Effector CD8-positive, alpha-beta T cell (primary cell): Measurements from ENCODE around the gene KCTD1.

ENCODE experiments used
- DNase-seq: peaks from one replicate; lab custom pipeline; 2025; lab: John Stamatoyannopoulos, UW

The KCTD1 gene

DNA sequence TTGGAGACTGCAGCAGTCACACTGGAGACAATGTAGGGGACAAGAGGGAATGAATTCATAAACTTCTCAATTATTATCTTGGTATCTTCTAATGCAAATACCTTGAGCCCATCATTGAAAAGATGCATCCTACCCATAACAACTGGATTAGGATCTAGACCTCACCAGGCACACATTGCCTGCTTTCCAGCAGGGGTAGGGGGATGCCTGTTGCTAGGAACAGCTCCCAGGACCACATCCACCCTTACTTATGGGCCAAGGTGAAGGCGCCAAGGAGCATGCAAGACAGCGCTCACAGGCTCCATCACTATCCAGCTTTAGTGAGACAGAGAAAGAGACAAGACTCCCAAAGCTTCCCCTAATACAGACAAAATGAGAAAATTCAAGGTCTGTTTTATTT, 24.4 kb downstream of the KCTD1 start:
- DNase-seq, result no peak

DNA sequence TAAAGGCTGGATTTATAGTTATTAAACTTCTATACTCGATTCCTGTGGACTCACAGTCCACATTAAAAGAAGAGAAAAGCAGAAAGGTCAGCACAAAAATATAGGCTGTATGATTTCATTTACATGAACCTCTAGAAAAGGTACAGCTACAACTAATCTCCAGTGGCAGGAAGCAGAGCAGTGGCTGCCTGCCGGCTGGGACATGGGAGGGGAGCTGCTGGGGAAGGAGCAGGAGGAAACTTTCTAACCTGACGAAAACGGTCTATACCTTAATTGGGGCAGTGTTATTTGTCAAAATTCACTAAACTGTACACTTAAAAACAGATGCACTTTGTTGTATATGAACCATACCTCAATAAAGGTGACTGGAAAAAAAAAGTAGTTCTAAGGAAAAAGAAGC, 26.7 kb downstream of the KCTD1 start:
- DNase-seq, result no peak

DNA sequence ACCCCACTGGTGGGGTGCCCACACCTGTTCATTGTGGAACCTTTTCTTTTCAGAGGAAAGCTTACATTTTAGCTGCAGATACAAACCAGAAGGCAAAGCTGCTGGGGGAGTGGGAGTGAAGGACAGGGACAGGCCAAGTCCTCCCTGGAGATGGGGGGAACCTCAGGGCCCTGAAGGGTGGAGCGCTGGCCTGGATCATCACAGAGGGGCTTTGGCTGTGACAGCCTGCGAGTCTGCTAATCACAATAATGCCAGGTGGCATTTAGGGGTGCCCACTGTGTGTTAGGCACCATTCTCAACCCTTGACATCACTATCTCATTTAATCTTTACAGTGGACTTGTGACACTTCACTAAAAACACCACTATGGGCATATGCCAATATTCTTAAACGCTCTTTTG, 27.4 kb downstream of the KCTD1 start:
- DNase-seq, result no peak

DNA sequence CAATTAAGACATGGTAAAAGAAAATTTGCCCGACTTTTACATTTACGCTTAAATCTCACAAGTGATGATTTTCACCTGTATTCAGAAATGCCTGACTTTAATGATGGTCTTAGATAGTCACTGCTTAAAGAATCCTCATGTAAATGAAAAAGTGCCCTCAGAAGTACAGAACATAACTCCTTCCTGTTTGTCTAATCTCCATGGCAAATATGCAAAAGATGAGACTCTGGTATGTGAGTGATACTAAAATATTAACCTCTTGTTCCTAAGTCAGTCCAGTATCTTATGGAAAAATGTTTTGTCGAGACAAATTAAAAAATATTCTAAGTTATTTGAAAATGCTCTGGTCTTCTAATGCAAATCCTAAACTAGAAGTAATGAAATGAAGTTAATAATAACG, 29.2 kb downstream of the KCTD1 start:
- DNase-seq, result no peak

DNA sequence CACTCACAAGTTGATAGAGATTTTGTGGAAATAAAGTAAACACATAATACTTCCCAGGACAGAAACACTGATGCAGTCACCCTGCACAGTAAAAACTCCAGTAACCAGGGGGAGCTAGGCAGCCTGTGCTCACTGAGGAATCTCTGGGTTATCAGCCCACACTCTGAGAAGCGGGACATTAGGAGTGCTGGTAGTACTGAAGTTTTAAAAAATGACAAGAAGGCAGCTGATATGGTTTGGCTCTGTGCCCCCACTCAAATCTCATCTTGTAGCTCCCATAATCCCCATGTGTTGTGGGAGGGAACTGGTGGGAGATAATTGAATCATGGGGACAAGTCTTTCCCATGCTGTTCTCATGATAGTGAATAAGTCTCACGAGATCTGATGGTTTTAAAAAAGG, 31.4 kb downstream of the KCTD1 start:
- no peak for DNase-seq

DNA sequence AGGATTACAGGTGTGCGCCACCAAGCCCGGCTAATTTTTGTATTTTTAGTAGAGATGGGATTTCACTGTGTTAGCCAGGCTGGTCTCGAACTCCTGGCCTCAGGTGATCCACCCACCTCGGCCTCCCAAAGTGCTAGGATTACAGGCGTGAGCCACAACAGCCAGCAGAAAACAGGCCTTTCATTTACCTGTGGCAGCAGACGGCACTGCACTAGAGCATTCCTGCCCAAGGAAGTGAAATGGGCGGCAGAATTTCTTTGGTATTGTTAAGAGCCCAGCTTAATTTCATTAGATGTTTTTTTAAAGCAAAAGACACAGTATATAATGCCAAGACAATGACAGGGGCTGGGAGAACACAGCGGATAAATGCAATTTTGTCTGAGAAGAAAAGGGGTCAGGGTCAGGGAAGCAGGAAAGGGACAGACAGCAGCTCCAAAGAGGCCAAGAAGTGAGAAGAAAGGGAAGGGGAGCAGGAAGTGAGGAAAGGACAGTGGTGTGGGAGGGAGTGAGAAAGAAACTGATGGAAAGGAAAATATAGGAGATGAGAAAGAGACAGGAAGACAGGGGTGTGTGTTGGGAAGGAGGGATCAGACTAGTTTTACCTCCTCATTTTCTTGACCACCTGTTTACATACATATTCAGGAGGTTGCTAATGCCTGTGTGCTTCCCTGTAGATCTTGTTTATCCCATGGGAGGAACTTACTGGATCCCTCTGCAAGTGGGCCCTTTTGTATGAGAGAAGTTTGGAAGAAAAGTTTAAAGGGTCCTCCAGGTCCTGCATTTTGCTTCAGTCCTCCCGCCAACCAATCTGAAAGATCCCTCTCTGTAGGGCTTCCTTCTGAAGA, 32.5 kb downstream of the KCTD1 start:
- DNase-seq, result no peak

DNA sequence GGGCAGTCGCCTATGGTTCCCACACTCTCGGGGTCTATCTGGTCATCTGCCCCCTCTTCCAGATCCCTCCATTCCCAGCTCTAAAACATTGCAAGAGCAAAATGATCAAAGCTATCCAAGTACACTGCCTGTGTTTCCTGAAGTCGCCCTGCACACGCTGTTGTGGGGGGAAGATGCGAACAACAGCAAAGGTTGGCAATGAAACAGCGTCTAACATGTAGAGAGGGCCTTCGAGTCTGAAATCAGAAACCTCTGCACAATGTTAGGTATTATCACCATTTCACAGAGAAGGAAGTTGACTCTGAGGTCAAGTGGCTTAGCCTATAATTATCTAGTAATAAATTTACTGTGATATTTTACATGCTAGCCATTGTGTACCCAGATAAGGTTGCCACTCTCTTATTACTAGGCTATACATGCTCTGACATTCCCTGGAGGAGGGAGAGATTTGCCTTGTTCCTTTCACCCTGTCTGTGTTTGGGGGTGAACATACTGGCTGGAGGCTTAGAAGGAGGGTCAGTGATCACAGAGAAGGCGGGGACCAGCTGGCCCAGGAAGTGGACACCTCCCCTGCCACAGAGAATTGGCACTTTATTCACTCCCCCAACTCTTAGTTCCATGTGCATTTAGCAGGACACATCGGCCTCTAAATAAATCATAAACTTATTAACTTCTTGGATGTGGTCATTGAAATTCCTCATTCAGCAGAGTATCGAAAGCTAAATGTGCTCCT, 36.8 kb downstream of the KCTD1 start:
- no peak for DNase-seq

DNA sequence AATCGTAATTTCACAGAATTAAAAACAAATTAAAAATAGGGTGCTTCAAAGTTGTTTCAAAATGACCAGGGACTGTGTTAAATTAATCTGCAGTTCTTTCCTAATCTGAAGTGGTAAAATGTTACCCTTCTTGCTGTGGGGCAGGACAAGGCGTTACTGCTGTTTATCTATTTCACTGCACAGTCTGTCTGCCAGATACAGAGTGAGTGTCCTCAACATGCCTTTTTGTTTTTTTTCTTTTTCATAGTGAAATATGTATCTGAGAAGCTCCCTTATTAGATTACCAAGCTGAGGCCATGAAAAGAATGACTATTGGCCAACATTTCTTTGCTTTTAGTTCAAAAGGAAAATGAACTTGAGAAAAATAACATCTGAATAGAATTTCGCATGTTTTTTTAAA, 38.0 kb downstream of the KCTD1 start:
- DNase-seq, result no peak

DNA sequence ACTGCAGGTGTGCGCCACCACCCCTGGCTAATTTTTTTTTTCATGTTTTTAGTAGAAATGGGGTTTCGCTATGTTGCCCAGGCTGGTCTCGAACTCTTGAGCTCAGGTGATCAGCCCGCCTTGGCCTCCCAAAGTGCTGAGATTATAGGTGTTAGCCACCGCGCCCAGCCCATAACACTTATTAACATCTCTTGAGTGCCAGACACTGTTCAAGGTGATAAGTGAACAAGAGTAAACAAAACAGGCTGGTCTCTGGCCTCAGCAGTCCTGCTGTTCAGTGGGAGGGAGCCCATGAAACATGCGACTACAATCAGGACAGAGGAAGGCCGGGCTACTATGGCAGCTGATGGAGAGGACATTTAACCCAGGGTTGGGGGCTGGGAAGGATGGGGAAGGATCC, 42.3 kb downstream of the KCTD1 start:
- DNase-seq, result no peak

DNA sequence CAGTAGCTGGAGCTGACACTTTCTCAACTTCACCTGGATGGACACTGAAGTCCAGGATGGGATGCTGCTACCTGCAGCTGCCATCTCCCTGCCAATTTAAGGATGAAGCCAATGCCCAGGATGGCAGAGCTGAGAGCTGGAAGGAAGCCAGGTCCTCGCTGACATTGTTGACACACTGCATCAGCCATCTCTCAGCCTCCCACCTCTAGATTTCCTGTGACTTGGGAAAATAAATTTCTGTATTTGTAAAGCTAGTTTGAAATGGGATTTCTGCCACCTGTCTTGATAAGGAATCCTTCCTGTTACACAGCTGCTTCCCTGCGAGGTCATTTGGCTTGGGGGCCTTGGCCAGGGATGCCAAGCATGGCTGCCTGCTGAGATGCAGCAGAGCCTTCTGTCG, 43.5 kb downstream of the KCTD1 start:
- no peak for DNase-seq

DNA sequence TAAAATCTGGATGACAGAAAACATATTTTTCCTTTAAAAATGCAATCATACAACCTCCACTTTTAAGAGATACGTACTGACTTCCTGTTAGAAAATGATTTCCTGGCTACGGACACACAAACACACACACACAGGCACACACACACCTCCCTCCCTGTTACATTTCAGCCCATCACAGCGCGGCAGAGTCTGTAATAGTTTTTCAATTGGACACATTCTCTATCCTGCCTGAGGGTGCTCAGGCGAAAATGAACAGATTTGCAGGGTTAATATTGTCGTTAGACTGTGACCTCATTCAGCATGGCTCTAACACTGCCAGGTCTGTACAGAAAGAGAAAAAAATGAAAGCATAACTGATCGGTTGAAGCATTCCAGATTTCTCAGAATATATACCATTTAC, 45.0 kb downstream of the KCTD1 start:
- DNase-seq, result no peak

DNA sequence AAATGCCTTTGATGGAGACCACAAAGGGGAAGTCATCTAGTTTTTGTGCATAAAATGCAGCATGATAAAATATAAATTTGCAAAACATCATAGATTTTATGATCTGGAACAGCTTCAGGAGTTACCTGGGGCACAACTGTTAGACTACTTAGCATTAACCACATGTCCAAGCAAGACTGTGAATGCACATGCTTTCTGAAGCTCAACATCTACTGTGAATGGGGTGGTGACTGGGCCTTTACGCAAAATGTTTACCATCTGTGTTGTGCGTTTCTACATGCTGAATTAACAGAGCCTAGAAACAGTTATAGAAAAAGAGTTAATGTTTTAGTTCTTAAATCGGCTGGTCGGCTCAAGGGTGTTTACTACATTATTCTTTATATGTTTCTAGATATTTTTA, 45.5 kb downstream of the KCTD1 start:
- no peak for DNase-seq

DNA sequence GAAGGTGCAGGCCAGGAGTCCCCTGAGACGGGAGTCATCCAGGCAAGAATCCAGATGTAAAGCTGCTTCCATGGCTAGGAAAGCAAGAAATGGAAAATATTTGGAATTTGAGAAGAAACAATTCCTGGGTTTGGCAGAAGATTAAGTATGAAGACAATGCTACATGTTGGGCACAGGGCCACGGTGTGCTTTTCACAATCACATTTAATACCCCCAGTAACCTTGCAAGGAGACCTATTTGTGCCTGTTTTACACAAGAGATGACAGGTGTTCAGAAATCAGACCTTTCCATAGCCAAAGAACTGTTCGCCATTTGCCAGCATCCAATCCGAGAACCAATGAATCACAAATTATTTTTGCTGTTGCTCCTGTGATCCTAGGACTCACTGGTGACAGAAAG, 50.5 kb downstream of the KCTD1 start:
- DNase-seq, result no peak

DNA sequence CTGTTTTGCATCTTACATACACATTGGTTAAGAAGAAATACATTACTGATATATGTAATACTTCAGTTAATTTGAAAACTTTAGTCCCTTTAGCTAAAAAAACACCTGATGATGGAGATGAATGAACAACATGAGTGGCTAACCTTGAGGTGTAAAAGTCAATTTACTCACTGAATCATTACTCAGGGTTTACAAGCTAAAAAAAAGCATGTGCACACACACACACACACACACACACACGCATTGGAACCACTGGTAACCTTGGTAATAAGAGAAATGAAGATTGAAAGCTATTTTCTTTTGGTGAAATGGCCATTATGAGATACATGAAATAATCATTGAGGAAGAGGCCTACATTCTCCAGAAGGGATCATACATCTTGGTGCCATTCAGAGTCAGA, 51.8 kb downstream of the KCTD1 start:
- DNase-seq, result no peak

DNA sequence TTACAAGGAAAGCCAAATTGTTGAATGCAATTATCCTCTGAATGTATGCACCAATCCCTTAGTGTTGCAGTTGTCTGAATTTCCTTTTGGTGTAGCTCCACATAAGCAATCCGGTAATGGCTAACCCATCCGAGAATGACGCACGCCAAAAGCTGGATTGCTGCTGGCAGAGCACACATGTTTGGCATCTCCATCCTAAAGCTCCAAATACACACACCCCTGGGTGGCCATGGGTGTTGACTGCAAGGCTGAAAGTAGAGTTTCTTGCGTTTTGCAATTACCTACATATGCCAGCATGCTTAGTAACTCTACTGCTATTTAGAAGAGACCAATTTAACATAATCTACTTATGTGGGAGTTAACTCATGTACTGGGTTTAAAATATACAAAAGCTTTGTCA, 53.1 kb downstream of the KCTD1 start:
- DNase-seq, result no peak

DNA sequence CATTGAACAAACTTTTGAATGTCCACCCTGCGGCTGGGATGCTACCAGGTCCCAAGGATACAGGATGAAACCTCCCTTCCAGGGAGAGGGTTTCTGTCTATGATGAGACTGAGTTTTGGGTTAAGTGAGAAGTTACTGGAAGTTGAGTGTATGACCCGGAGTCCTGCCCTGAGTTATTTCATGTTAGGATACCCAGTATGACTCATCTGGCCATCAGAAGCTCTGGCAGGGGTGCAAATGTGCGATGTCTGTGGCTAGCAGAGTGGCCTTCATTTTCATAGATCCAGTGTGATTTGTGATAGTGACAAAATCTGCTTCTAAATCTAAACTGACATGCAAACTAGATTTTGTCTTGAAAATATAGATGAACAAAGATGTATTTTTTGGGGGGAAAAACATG, 55.3 kb downstream of the KCTD1 start:
- no peak for DNase-seq

DNA sequence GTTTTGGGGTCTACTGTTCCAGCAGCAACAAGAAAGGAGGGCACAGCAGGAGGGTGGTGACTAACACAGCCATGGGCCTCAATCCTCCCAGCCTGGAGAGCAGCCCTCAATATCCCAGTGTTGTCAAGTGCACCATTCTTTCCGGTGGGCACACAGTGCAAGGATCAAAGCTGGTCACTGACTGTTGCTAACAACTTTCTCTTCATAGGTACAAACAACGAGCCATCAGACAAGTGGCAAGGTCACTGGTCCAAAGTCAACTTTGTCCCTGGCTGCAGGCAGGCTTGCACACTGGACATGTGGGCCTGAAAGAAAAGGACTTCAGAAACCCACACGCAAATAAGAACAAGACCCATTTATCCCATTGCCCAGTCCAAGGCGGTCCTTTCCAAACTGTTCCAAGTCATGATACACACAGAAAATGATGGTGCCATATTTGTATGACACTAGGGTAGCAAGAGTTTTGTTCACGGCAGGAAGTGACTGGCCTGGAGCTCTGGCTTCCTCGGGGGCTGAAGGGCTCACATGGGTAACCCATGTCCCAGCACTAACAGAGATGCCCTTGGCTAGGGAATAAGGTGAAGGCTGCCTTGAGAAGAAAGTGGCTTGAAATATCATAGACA, 57.0 kb downstream of the KCTD1 start:
- DNase-seq, result no peak

DNA sequence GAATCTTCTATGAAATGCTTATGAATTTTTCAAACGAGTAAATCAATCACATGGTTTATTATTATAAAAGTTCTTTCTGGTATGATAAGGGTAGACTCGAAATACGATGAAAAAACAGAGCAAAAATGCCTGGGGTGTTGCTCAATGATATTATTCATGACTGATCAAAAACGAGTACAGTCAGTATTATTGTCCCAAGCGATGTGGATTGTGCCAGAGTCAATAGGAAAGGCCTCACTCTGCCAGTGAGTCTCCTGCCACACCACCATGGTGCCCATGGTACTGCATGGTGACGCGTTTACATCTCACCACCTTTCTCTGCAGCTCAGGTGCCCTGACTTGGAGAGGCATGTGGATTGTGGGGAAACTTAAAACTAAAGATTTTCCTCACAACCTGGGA, 58.5 kb downstream of the KCTD1 start:
- DNase-seq, result no peak

DNA sequence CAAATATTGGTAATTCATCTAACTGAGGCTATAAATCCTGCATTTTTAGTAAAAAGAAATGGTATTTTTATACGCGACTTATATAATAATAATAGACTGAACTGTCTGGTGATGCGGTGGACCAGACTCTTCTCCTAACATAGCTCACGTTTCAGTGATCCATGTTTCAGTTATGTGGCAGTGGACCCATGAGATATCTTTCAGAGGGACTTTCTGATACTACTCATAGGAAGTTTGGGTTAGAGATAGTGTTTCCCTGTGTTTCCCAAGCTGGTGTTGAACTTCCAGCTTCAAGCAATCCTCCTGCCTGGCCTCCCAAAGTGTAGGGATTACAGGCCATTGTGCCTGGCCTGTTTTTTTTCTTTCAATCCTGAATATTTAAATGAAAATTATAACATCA, 59.2 kb downstream of the KCTD1 start:
- no peak for DNase-seq

DNA sequence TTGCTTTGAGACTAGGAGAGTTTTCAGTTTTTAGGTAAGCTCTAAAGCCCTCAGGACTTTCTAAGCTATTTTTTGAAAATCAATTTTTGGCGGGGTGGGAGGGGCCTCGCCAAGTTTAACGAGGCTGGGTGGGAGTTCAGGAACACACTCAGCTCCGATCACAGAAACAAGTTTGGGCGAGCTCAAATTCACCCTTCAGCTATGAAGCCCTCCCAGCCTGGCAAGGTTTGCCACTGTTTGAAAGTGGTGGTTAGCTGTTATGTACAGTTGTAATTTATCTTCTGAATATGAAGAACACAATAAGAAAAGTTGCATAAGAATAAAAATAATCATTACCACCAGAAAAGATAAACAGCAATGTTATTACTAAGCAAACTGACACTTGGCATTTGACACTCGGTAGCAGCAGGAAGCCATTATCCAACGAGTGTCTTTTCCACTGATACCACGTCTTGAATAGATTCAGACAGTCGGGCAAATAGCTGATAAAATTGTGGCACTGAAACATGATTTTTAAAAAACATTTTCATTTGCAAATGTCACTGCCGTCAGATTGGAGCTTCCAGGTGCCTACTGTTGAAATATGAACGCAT, 59.8 kb downstream of the KCTD1 start:
- DNase-seq, result no peak

DNA sequence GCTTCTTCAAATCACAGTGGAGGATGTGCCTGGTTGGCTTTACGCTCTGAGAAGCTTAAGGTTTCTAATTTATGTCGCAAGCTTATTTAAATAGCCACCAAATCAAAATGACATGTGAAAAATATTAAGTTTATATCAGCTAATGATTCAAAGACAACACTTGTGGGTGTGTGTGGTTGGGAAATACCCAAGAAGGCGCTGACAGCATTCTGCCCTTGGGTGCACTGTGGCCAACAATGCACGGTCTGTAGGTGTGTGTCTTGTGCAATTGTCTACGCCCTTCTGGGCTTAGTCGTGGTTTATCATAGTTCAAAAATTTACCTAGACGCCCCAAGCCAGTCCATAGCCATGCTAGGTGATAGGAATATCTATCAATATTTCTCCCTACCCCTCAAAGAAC, 60.9 kb downstream of the KCTD1 start:
- no peak for DNase-seq

DNA sequence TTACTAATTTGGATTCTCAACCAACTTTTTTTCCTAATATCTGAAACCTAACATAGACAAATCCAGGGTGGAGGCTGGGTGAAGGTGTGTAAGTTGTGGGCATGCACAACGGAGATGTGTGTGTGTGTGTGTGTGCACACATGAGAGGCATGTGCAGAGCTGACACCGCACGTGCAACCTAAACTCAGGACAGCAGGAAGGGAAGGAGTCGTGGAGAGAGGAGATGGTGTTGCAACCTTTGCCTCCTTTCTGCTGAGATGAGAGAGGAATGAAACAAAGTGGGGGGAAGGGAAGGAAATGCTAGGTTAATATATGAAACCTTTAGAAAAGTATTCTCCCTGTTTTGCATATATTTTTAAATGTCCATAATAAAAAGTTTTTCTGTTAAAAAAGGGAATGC, 64.7 kb downstream of the KCTD1 start:
- DNase-seq, result no peak

DNA sequence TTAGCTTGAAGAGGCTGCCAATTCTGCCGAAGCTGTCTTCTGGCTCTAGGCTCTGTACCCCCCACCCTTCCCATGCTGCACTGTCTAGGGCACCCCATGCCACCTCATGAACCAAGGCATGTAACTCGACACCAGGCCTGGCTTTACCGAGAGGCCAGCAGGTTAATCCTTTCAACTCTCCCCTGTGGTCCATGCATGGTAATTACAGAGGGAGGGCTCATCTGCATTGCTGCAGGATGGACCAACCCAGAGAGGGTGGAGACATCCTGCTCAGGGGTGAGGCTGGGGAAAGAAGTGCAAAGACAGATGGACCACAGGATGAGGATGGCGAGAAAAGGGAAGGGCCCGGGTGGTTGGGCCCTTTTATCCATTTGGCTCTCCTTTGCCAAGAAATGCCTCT, 65.8 kb downstream of the KCTD1 start:
- no peak for DNase-seq
